HG03280 (cell line): Measurements from ENCODE around the gene MYO1D.
"Not testable (repeated sequence)": the region's sequence is repeated elsewhere in the genome, so short reads cannot be mapped to it uniquely, and the experiment has no call there.

Experiments
- ATAC-seq: cut with Tn5 transposase; IDR thresholded peaks from one replicate; pipeline ENCODE4 v1.9.1; 2021; ENCODE audit warnings: mild to moderate bottlenecking, moderate library complexity; ENCODE audit not compliant: unreplicated experiment

Gene MYO1D

GRCh38 chr17:32821987-32822934 is 54.7 kb downstream of the MYO1D start:
- not testable (repeated sequence) for ATAC-seq

DNA sequence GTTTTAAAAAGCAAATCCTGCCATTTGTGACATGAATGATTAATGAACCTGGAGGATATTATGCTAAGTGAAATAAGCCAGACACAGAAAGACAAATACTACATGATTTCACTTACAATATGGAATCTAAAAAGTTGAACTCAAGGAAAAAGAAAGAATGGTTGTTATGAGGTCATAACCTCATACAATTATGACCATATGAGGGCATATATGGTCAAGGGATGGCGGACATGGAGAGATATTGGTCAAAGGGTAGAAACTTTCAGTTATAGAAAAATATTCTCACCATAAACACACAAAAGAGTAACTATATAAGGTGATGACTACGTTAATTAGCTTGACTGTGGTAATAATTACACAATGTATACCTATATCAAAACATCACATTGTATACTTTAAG is 56.5 kb downstream of the MYO1D start:
- ATAC-seq: no peak

DNA sequence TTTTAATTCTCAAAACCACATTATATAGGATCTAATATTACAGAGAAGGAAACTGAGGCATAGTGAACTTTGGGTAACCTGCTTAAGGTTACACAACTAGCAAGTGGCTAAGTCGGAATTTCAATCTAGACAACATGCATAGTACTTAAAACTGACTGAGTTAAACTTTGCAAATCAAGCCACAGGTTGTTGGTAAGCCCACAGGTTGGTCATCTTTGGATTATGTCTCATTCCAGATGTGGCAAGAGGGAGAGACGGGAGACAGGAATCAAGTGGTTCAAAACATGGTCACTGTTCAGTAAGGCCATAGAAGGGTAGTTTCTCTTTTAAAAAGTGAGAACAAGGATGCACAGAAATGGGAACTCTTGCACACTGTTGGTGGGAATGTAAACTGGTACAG is 57.1 kb downstream of the MYO1D start:
- no peak for ATAC-seq

DNA sequence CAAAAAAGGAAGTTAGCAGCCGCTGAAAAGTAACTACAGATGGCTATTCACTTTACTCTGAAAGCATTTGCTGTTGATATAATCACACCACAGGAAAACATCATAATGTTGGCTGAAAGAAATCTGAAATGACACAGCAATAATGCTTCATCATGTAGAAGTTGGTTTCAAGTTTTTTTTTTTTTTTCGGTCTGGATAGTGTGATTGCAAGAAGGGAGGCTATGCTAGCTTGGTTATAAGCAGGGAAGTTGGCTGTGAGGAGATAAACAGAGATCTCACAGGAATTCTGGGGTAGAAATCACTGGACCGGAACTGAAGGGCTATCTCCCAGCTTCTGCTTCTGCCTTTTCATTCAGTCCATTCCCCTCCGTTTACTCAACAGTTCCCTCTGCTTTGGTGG is 57.9 kb downstream of the MYO1D start:
- no peak for ATAC-seq

DNA sequence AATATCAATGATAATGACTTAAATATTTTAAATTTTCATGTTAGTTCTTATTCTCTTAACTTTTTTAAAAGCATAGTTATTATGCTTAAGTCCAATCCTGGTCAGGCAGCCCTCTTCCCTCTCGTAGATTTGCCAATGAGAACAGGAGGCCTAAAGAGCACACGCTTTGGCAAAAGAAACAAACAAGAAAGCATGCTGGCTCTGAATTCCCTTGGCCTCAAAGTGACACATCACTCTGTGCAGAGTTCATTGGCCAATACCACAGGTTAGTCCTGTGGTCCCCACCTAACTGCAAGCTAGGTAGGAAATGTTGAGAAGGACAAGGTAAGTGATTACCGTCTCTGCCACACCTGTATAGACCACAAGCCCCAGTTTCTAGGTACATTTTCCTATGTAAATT is 61.5 kb downstream of the MYO1D start:
- ATAC-seq: no peak

DNA sequence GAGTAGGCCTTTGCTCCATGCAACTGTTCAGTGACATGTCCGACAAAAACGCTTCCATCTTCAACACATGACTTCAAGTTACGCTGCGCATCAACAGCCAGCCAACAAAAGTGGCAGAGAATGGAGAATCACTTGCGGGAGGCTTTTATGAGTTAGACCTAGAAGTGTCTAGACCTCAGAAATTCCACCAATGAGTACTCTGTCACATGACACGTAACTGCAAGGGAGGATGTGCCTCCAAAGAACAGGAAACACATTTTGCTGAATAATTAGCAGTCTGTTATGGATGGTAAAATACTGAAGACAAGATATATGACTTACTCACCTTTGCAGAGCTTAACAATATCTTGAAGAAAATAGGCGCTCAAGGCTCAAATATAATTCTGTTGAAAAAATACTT is 62.1 kb downstream of the MYO1D start:
- no peak for ATAC-seq

DNA sequence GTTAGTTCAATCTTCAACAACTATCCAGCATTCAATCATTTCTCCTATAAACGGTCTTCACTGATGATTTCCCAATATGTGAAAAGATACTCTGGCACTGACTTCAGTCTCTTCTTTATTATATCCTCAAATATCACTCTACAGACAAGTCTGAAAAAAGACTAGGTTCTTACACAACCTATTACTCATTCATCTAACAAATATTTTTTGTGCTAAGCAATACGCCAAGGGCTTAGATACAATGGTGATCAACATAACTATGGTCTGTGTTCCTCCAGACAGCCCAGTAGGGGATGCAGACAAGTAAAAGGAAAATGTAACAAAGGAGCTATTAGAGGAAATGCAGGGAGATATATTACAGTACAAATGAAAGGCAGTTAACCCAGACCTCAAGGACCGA is 63.9 kb downstream of the MYO1D start:
- no peak for ATAC-seq

GRCh38 chr17:32810690-32811089 is 66.2 kb downstream of the MYO1D start:
- ATAC-seq: no peak

DNA sequence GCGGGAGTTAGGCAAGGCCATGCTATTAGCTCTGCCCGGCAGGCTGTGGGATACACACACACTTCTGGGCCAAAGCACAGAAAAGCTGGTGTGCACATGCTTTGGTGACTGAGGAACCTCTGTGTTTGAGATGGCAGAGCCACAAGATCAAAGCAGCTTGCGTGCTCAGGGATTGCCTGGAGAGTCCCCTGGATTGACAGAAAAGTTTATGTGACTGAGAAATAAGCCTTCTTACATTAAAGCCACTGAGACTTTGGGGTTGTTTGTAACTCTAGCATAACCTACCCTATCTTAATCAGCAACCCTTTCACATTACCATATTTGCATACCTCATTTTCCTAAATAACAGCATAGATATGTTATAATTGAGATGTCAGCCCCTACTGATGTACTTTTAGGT is 69.3 kb downstream of the MYO1D start:
- no peak for ATAC-seq

- ATAC-seq: no peak
These were observed 70.3 kb downstream of the MYO1D start for GRCh38 chr17:32806646-32807045.

- ATAC-seq: no peak
These were observed 71.6 kb downstream of the MYO1D start for GRCh38 chr17:32805029-32805976.

GRCh38 chr17:32803544-32803943 is 73.4 kb downstream of the MYO1D start:
- no peak for ATAC-seq

DNA sequence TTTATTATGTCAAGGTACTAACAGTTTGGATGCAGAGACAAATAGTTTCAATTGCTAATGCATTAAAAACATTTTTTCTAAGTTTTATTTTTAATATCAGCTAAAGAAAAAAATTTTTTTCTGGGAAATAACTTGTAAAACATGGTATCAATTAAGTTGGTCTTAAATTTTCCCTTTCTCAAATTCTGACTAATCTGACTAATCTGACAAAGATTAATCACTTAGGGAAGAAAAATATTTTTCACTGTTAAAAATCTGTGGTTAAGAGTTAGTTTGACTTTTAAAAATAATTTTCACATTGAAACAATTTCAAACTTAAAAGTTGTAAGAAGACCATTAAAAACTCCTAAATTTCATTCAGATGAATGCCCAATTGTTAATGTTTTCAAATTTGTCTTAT is 74.6 kb downstream of the MYO1D start:
- no peak for ATAC-seq

DNA sequence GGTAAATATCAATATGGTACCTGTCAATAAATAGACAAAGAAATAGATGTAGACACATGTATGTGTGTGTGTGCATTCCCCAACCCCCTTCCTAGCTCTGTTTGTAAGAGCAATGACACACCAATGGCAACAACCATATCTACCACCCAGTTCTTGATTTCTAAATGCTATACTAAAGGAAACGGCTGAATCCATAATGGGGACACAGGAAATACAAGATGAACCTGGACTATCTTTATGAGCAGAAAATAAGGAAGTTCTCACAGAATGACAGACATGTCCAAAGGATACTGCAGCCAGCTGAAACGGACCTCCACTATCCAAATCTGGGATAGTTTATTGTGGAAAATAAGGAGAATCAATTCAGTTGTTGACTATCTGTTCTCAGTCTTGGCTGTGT is 75.3 kb downstream of the MYO1D start:
- no peak for ATAC-seq

DNA sequence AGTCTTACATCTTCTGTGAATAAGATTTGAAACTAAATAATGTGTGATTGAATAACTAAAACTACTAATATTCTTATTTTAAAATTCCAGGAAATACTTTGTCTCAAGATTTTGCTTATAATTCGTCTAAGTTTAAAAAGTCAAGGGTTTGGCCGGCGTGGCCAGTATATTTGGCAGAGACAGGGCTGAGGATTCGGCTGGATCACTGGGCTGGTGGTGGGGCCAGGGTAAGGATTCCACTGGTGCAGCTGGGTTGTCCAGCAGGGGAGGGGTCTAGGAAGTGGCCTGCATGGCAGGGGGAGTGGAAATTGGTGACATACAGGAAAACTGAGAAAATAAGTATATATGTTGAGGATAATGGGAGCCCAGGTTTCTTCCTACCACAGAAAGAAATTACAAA is 75.7 kb downstream of the MYO1D start:
- ATAC-seq: no peak

DNA sequence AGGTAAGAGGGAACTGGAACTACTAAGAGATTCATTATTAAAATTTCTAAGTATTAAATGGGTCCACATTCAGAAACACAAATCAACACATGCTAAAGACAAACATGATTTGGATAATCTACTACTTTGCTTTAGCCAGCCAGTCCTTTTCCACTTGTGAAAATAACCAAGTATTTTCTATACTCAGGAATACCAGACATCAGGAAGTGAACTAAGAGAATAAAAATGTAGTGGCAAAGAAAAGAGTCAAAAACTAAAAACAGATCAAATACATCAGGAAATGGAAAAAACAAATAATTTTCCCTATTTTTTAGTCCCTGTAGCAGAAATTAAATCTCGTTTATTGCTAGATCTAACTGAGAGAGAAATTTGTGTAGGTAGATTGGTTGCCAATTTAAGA is 78.0 kb downstream of the MYO1D start:
- ATAC-seq: no peak

- no peak for ATAC-seq
These were observed 81.5 kb downstream of the MYO1D start for GRCh38 chr17:32795339-32795979.

GRCh38 chr17:32794533-32795246 is 82.2 kb downstream of the MYO1D start:
- no peak for ATAC-seq

GRCh38 chr17:32793841-32794240 is 83.1 kb downstream of the MYO1D start:
- no peak for ATAC-seq

- no peak for ATAC-seq
These were observed 84.7 kb downstream of the MYO1D start for GRCh38 chr17:32792207-32792606.

- no peak for ATAC-seq
These were observed 90.8 kb downstream of the MYO1D start for GRCh38 chr17:32786169-32786568.
